ENCODE measurements around the gene PSMA3.
"Not testable (repeated sequence)": the region's sequence is repeated elsewhere in the genome, so short reads cannot be mapped to it uniquely, and the experiment has no call there.

Gene PSMA3

DNA sequence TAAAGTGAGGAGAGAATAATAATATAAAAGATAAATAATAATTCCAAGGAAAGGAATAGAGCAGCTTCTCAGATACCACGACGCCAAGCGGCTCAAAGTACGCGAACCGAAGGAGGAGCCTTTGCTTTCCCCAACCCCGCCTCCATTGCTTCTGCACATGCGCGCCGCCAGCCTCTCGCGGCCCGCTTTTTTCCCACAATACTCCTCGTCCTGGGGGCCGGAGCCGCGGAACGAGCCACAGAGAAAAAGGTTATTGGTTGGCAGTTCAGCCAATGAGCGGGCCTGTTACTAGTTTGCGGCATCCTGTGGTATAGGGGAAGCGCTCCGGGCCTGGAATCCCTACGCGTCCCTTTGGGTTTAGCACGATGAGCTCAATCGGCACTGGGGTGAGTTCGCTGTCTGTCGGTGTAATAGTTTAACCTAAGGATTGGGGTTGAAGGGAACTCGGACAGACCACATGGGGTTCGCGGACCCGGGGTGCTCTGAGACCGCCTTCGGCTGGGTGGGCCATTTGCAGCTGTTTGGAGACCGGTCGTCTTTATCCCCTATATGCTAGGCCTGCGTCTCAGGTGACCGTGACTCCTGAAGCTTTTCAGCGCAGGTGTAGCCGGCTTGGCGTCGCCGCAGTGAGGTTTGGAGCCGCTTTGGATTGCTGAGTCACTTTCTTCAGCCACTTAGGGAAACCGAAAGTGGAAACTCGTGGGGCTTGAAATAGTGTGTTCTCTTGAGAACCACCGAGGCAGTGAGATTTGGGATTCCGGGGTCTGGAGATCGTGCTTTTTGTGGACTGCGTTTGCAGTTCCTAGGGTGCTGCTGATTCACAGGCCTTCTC, at the start of gene PSMA3:
Gene PSMA3 (plus strand): TSS at position 288 of the 832 bp plus-strand sequence. CDS start 78 bp downstream, at position 366.
- peak; percentile 99 for DNase-seq

DNA sequence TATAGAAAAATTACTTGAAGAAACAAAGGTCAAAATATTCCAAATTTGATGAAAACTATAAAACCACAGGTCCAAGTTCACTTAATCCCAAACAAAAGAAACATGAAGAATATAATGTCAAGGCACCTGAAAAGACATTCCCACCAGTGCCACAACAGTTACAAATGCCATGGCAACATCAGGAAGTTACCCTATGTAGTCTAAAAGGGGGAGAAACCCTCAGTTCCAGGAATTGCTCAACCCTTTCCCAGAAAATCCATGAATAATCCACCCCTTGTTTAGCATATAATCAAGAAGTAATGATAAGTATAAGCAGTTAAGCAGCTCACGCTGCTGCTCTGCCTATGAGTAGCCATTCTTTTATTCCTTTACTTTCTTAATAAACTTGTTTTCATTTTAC, 48.4 kb upstream of the PSMA3 start:
- DNase-seq = no peak

DNA sequence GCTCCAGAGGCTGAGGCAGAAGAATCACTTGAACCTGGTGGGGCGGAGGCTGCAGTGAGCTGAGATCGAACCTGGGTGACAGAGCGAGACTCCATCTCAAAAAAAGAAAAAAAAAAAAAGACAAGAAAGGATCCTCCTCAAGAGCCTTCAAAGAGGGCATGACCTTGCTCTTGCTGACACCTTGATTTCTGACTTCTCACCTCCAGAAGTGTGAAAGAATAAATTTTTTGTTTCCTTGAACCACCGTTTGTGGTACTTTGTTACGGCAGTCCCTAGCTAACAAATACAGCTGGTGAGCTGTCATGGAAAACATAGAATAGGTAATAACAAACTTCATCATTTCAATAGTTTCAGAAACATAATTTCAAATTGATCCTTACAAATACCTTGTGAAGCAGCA, 46.6 kb upstream of the PSMA3 start:
- no peak for DNase-seq

DNA sequence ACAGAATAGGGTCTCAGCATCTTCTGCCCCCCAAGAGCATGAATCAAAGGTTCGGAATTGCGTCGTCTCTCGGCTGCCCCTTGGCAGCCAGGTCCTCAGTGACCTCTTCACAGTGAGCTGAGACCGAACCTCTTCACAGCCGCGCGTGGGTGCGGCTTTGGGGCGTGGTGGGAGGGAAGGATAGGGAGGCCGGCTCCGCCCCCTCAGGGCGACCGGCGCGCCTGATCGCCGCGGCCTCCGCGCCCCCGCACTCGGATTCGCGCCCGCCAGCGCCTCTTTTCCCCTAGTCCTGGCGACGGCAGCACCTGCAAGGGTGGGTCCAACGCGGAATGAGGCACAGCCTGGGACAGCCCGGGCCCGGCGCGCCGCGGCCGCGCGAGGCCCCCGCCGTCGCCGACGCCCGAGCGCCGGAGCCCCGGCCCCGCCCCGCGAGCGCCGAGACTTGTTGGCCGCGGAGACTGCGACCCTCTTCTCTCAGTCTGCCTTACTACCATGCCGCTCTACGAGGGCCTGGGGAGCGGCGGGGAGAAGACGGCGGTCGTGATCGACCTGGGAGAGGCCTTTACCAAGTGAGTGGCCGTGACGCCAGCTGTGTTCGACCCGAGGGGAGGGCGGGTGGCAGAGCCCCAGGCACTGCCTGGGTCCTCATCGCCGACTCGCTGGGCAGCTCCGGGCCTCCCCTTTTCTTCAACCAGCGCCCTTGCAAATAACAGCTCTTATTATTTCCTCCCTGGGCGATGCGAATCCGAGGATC, 44.7 kb upstream of the PSMA3 start, which contains the start of gene ACTR10:
Gene ACTR10 (plus strand): TSS at position 424 of the 754 bp plus-strand sequence. CDS start 69 bp downstream, at position 493.
- DNase-seq = peak; percentile 81

DNA sequence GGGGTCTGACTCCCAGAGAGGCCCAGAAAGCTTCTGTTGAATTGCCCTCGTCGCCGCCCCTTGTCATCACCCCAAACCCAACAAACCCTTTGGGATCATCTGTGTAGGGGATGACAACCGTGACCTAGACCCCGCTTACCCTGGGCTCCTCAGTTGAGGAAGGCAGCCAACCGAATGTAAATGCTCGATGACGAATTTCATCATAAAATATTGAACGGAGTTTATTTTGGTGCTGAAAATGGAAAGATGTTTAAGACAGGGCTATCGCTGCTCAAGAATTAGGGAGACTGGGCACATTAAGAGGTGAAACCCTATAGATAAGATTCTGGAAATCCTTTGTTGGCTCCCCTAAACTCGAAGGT, 44.2 kb upstream of the PSMA3 start:
- DNase-seq = no peak

DNA sequence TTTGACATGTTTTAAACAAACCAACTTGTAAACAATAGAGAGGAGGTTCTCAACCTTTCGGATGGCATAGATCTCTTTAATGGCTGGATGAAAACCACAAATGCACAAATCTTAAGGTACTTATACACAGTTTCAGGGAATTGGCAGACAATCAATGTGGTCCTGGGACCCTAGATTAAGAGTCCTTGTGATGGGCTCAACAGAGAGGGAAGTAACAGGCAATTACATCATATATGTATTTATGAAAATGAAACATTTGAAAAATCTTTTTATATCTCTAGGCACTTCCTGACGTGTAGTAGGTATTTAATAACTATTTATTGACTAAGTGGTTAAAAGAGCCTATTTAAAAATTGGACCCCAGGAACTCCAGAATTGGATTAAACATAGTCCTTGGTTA, 43.8 kb upstream of the PSMA3 start:
- peak; percentile 33 for DNase-seq

DNA sequence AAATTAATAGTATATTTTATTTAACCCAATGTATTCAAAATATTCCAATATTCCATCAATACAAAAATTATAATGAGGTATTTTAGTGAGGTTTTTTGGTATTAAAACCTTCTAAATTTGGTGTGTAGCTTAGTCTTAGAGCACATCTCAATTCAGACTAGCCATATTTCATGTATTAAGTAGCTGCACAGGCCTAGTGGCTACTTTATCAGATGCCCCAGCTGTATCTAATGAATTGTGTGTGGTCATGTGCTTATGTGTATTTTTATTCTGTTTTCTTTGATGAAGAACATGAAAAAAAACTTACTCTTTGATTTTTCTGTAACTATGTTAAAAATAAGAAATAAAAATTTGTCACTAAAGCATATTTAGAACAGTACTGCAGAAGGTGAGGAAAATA, 31.5 kb upstream of the PSMA3 start:
- no peak for DNase-seq

DNA sequence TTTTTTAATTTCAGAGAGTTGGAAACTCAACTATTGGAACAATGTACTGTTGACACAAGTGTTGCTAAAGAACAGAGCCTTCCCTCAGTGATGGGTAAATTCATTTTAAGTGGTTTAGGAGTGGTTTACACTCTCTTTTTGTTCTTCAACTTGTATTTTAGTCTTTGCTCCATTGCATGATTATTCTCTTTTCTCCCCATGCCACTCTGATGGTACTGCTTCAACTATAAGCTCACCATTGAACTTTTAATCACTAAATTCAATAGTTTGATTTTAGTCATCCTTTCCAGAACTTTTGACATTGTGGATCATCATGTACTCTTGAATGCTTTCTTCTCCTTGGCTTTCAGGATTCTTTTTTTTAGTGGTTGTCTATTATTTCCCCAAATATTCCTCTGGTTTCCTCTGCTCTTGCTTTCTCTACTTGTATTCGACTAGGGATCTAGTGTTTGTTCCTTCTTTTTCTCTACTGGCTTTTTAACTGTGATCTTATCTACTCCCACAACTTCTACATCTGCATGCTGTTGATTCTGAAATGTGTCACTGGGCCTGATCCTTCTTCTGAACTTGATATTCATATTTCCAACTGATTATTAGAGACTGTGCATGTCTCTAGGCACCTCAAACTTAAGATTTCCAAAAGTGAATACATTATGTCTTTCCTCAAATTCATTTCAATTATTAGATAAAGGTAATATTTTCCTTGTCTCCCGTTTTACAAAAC, 29.3 kb upstream of the PSMA3 start:
- no peak for DNase-seq

DNA sequence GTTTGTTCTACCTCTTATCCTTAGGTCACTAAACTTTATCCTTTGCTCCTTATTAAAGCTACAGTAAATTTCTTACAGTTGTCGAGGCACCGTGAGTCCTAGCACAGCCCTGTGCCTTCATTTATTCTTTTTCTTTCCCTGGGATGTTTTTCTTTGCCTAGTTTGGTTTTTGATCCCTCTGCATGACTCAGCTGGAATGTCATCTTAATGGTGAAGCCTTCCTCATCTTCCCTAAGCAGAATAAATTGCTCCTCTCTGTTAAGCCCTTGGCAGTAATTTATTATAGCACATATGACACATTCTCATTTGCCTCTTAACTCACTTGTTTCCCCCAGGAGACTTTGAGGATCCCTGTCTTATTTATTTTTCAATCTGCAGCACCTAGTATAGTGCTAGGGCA, 28.1 kb upstream of the PSMA3 start:
- no peak for DNase-seq

DNA sequence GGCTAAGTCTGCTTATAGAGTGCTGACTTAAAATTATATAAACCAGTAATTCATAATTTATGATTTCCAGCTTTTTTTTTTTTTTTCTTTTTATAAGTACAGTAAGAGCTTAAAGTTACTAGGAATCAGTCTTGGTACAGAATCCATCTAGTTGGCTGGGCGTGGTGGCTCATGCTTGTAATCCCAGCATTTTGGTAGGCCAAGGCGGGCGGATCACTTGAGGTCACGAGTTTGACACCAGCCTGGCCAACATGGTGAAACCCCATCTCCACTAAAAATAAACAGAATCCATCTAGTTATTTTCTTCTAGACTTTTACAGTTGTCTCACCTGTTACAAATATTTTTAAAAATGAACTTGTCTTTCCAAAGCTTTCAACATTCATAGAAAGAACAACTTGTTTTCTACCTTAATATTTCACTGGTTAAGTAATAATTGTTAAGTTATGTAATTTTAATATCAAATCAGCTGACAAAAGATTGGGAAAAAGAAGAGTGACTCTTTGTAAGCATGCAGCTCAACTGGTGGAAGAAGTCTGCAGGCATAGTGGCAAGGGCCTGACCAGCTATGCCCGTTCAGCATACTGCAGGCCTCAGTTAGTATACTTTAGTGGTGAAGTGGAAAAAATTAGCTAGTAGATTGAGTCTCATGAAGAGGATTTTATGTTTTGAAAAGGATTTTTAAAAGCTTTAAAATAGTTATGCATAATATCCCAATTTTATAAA, 17.4 kb upstream of the PSMA3 start:
- no peak for DNase-seq

DNA sequence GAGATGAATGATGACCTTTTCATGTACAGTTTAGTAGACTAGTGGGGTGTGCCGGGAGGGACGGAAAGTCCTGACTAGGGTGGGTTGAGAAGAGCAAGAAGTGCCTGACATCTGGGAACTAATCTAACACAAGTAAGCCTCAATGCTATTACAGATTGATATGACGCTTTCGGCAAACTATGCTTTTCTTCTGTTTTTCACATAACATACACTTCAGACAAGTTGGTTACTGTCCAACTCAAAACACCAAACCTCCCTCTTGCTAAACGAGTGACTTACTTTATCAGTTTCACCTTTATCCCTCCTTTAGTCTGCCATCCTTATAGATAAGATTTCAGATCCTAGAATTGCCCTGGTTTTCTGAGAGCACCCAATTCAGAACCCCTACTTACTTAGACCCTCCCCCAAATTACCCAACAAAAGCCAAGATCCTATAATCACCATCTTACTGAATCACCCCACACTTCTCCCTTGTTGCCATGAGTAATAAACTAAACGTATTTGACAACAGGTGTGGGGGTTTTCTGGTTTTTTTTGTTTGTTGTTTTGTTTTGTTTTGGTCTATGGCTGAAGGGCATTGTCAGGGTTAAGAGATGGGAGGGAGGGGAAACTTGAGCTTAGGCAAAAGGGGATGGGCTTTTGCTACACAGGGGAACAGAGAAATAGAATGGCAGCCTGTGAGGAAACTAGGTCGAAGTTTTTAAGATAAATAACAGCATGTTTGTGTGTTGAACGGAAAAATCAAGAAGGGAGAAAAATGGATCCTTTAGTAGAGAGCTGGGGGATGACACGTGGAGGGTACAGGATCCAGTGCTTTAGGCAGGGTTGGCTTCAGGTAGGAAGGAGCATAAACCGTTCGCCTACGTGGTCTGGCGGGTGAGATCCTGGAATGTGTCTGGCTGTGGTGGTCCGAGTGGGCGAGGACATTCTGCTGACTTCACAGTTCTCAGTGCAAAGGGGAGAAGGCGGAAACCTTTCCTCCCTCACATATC, 6.1 kb upstream of the PSMA3 start:
- DNase-seq = no peak

DNA sequence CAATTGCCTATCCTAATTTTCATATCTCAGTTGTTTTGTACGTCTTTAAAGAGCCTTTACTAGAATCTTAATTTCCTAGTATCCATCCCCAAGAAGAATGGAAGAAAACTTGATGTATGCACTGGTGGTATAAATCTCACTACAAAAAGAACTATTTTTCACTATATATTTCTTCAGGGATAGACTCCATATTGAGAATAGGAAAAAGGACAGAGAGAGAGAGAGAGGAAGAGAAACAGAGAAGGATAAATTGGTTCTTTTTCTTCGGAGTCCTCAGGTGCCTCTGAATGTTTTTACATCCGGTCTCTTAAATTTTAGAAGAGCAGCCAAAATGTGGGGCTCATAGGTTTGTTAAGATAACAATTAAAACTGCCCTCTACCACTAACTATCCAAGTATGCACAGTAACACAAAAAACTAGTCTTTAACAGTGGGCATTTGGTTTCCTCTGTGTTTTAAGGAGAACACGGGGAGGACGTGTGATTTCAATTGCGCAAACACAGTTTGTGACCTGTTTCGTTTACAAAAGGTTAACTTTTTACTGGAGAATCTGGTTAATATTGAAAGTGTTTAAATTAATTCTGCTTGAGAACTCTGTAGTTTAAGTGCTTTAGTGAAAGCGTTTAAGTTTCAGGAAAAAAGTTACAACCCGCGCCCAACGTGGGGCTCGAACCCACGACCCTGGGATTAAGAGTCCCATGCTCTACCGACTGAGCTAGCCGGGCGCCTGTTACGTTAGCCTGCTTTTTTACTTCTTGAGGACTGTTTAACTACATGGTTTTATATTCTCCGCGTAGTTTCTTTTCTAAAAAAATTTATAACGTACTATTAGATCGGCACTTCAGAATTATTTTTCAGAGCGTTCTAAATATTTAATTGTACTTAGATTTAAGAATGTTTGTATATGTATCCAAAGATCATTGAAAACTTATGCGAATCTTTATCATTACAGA, 5.1 kb upstream of the PSMA3 start:
- DNase-seq = peak; percentile 45

DNA sequence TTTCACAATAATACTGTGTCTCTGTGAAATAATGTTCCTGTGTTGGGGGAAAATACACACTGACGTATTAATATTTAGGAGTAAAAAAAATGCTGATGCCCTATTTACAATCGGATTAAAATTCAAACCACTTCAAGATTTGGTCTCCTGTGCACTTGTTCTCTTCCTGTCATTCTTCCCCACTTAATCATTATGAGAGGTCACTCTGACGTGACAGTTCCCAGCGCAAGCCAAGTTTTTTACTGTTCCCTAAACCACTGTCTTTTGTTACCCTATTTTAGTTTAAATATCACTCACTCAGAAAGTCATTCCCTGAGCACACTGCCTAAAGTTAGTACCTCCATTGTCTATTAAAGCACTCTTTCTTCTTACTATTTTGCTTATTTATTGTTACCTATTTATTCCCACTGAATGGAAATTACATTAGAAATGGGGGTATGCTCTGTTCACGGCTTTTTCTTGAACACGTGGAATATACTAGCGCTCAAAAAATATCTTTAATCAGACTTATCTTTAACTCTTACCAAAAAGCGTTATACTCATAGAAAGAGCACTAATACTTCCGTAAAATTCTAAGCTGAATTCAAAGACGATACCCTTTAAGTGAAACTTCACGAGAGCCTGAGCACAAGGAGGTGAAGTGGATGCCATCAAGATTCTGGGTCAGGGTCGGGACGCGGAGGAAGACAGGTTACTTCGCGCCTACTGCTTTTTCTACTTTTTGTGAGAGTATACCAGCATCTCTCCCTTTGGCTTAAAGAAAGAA, 670 bp upstream of the PSMA3 start:
- DNase-seq = peak; percentile 74

DNA sequence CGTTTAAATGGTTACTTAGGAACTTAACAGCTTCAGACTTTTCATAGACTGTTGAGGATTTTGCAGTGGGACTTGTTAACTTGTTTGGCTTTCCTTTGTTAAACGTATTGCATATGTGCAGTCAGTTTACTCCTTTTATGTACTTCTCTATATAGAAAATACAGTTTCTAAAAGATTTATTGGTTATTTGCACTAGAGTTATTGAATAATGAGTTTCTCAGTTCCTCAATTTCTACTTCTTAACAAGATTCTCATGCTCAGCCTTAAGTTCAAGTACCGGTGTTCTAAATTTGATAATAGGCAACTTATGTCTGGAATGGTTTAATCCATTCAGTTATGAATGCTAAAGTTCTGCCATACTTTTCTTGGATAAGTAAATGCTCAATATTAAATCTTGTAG, 919 bp downstream of the PSMA3 start:
- no peak for DNase-seq

DNA sequence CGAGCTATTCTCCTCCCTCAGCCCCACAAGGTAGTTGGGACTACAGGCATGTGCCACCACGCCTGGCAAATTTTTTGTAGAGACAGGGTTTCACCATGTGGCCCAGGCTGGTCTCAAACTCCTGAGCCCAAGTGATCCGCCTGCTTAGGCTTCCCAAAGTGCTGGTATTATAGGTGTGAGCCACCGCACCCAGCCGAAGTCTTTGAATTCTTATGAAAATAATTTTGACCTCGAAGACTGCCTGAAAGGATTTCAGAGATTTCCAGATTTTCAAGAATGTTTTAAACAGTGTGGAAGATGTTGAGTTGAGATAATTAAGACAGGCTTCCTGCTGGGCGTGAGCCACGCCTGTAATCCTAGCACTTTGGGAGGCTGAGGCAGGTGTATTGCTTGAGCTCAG, 5.0 kb downstream of the PSMA3 start:
- DNase-seq = no peak

DNA sequence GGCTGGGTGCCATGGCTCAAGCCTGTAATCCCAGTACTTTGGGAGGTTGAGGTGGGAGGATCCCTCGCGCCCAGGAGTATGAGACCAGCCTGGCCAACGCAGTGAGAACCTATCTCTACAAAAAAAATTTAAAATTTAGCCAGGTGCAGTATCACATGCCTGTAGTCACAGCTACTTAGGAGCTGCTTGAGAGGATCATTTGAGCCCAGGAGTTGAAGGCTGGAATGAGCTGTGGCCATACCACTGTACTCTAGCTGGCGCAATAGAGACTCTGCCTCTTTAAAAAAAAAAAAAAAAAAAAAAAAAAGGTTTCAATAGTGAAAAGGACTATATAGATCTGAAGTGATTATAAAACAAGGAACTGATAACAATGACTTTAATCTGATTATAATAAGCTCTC, 13.5 kb downstream of the PSMA3 start:
- no peak for DNase-seq

DNA sequence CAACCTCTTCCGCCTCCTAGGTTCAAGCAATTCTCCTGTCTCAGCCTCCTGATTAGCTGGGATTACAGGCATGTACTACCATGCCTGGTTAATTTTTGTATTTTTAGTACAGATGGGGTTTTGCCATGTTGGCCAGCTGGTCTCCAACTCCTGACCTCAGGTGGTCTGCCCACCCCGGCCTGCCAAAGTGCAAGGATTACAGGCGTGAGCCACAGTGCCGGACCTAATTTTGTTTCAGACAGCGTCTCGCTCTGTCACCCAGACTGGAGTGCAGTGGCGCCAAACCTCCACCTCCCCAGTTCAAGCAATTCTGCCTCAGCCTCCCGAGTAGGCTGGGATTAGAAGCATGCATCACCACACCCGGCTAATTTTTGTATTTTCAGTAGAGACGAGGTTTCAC, 17.4 kb downstream of the PSMA3 start:
- not testable (repeated sequence) for DNase-seq

DNA sequence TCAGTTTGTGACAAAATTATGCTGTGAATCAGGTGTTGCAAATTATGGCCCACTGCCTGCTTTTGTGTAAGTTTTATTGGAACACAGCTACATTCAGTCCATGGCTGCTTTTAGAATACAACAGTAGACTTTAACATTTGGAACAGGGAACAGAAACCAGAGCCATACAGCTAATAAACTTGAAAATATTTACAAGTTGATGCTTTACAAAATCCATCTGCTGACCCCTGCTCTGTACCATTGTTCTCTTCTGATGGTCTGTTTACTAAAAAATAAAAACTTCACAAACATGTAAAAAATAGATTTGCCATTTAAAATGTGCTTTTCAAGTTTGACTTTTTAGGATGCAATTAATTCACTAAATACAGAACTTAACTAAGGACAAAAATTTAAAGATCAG, 20.8 kb downstream of the PSMA3 start:
- DNase-seq = no peak

DNA sequence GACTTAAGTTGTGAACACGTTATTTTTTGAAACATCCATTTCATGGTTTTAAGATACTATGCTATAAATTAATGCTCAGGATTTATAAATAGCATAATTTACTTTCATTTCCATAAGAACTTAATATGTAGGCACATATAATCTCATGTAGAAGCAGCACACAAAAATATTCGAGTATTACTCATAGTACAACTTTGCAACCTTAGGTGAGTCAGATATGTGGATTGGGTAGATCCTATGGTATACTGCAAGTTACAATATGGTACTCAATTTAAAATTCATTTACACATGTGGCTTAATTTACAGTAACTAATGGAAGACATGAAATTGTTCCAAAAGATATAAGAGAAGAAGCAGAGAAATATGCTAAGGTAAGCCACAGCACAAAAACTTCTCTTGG, 26.0 kb downstream of the PSMA3 start:
- DNase-seq = no peak
